ENCODE measurements around the gene GARIN1A. TPM values are rescaled to one million over a fixed set of nuclear protein-coding genes. Genes with fewer than 3 reads are reported as not detected.

GARIN1A gene
- total and polyA plus RNA-seq, 2 donors = 0.44 to 0.79 TPM

- no peaks in the 10 kb centered on the region for H3K36me3 ChIP-seq (ENCODE audit: insufficient read depth)
- 90% methylated on average over 2 of the region's 2 CpGs for WGBS
- no peak overlapping the region for H3K4me3 ChIP-seq (ENCODE audit: low read depth, low read length)
- DNase-seq (ENCODE audit: extremely low spot score) = no peak
- H3K4me1 ChIP-seq (ENCODE audit: insufficient read depth) = no peaks in the 10 kb centered on the region
- no peak overlapping the region for H3K27ac ChIP-seq (ENCODE audit: low read depth)
These were observed 41.7 kb downstream of the GARIN1A start for GRCh38 chr7:128713794-128714193.

GRCh38 chr7:128714701-128715495 lies 42.8 kb downstream of the GARIN1A start:
- 70% methylated on average over 8 of the region's 8 CpGs for WGBS
- Histone ChIP-seq H3K27ac (ENCODE audit: low read depth) (no peak overlapping the region), H3K36me3 (ENCODE audit: insufficient read depth) (no peaks in the 10 kb centered on the region), H3K4me1 (ENCODE audit: insufficient read depth) (no peaks in the 10 kb centered on the region), H3K4me3 (ENCODE audit: low read depth, low read length) (no peak overlapping the region)
- no peak for DNase-seq (ENCODE audit: extremely low spot score)

DNA sequence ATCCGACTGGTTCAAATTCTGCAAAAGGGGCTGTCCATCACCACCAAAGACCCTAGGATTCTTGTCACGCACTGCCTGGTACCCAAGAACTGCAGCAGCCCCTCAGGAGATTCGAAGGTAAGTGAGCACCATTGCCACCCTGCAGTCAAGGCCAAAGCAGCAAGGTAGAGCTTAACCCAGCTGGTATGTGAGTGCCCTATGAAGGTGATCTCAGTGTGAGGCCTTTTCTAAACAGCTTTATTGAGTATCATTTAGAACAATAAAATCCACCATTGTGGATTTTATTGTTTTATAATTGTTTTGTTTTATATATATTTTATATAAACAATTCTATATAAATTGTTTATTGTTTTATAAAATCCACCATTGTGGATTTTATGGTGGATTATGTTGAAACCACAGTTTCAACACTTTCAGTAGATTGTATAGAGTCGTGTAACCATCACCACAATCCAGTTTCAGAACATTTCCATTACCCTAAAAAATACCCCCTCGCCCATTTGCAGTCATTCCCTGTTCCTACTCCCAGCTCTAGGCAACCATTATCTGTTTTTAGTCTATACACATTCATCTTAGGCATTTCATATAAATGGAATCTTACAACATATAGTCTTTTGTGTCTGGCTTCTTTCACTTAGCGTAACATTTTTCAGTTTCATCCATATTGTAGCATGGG lies 47.0 kb downstream of the GARIN1A start:
- Histone ChIP-seq H3K4me1 (ENCODE audit: insufficient read depth) (no peaks in the 10 kb centered on the region), H3K27ac (ENCODE audit: low read depth) (no peak overlapping the region), H3K36me3 (ENCODE audit: insufficient read depth) (no peaks in the 10 kb centered on the region), H3K4me3 (ENCODE audit: low read depth, low read length) (no peak overlapping the region)
- no peak for DNase-seq (ENCODE audit: extremely low spot score)
- 91% methylated on average over 6 of the region's 6 CpGs for WGBS

DNA sequence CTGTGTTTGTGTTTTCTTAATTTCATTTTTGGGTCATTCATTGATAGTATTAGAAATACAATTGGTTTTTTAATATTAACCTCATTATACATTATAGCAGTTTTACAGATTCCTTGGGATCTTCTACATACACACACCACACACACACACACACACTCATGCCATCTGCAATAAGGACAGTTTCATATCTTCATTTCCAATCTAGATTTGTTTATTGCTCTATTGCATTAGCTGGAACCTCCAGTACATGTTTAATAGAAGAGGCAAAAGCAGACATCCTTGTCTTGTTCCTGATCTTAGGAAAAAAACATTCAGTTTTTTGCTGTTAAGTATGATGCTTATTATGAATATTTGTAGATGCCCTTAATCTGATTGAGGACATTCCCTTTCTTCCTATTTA lies 49.3 kb downstream of the GARIN1A start:
- Histone ChIP-seq H3K4me1 (ENCODE audit: insufficient read depth) (no peaks in the 10 kb centered on the region), H3K36me3 (ENCODE audit: insufficient read depth) (no peaks in the 10 kb centered on the region), H3K4me3 (ENCODE audit: low read depth, low read length) (no peak overlapping the region), H3K27ac (ENCODE audit: low read depth) (no peak overlapping the region)
- DNase-seq (ENCODE audit: extremely low spot score) = no peak

Small RNAs within 50 kb of the gene (small RNA-seq; reads per million reads assigned to genes)
- gene RNA5SP242 (1.5 reads per million, percentile 82 among the genes with 10 or more reads in this experiment), gene RNA5SP243 (not detected), gene RNU6-177P (not detected)

Other genes starting within 250 kb of the GARIN1A start
- 31.8 TPM for gene HILPDA, start 216.4 kb upstream of the GARIN1A start, total RNA-seq
- 12.4 TPM for gene HILPDA, start 216.4 kb upstream of the GARIN1A start, polyA plus RNA-seq
- gene METTL2B, start 195.5 kb upstream of the GARIN1A start, total RNA-seq = 32.5 TPM
- 12.1 TPM for gene METTL2B, start 195.5 kb upstream of the GARIN1A start, polyA plus RNA-seq
- gene CALU, start 67.1 kb downstream of the GARIN1A start, total RNA-seq = 345 TPM
- 173 TPM for gene CALU, start 67.1 kb downstream of the GARIN1A start, polyA plus RNA-seq
- not detected for gene OPN1SW, start 103.5 kb downstream of the GARIN1A start, total RNA-seq
- gene OPN1SW, start 103.5 kb downstream of the GARIN1A start, polyA plus RNA-seq = not detected
- 18.4 TPM for gene CCDC136, start 119.7 kb downstream of the GARIN1A start, total RNA-seq
- 27.3 TPM for gene CCDC136, start 119.7 kb downstream of the GARIN1A start, polyA plus RNA-seq
- 136 TPM for gene FLNC, start 158.1 kb downstream of the GARIN1A start, total RNA-seq
- 336 TPM for gene FLNC, start 158.1 kb downstream of the GARIN1A start, polyA plus RNA-seq
- gene ATP6V1F, start 190.6 kb downstream of the GARIN1A start, total RNA-seq = 38.2 TPM
- gene ATP6V1F, start 190.6 kb downstream of the GARIN1A start, polyA plus RNA-seq = 183 TPM
- gene KCP, start 238.4 kb downstream of the GARIN1A start, total RNA-seq = 1.4 TPM
- gene KCP, start 238.4 kb downstream of the GARIN1A start, polyA plus RNA-seq = 0.42 TPM

Data from urinary bladder (tissue), 4 donors.